ENCODE results near the gene BAG5.

Gene BAG5

GRCh38 chr14:103530390-103530789 is 32.1 kb downstream of the BAG5 start:
- Histone ChIP-seq H3K9ac (ENCODE audit: low read depth, low read length, poor library complexity, severe bottlenecking) (no peak overlapping the region), H3K36me3 (ENCODE audit: insufficient read depth, low read length) (no peaks in the 10 kb centered on the region), H3K9me2 (replicated peaks; ENCODE audit: low read depth, low read length) (no peaks in the 10 kb centered on the region), H3K4me2 (ENCODE audit: low read depth, low read length, poor library complexity, severe bottlenecking) (peak overlapping the region; percentile 97), H3K27me3 (ENCODE audit: insufficient read depth, low read length, poor library complexity, severe bottlenecking) (no peaks in the 10 kb centered on the region), H3K4me1 (ENCODE audit: insufficient read depth, low read length, poor library complexity, severe bottlenecking) (peaks cover 13% of the 10 kb centered on the region), H3K79me2 (ENCODE audit: insufficient read depth, low read length) (peaks cover 31% of the 10 kb centered on the region; the same call in 1 of the 2 replicates), H3F3A (ENCODE audit: low read depth) (no peaks in the 10 kb centered on the region), H3K9me3 (ENCODE audit: insufficient read depth, low read depth, low read length) (no peaks in the 10 kb centered on the region), H4K20me1 (ENCODE audit: insufficient read depth, low read length, poor library complexity, severe bottlenecking) (peaks cover 11% of the 10 kb centered on the region), H3K4me3 (ENCODE audit: low read length, poor library complexity, severe bottlenecking) (peak overlapping the region; percentile 90), H2AFZ (ENCODE audit: low read length) (no peak overlapping the region)
- TF ChIP-seq EZH2phosphoT487 (IDR thresholded peaks at IDR 0.05; ENCODE audit: borderline replicate concordance) = no peak
- TF ChIP-seq, protein P1, sequence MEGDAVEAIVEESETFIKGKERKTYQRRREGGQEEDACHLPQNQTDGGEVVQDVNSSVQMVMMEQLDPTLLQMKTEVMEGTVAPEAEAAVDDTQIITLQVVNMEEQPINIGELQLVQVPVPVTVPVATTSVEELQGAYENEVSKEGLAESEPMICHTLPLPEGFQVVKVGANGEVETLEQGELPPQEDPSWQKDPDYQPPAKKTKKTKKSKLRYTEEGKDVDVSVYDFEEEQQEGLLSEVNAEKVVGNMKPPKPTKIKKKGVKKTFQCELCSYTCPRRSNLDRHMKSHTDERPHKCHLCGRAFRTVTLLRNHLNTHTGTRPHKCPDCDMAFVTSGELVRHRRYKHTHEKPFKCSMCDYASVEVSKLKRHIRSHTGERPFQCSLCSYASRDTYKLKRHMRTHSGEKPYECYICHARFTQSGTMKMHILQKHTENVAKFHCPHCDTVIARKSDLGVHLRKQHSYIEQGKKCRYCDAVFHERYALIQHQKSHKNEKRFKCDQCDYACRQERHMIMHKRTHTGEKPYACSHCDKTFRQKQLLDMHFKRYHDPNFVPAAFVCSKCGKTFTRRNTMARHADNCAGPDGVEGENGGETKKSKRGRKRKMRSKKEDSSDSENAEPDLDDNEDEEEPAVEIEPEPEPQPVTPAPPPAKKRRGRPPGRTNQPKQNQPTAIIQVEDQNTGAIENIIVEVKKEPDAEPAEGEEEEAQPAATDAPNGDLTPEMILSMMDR (conservative IDR thresholded peaks at IDR 0.05; ENCODE audit: low read length) = no peak

DNA sequence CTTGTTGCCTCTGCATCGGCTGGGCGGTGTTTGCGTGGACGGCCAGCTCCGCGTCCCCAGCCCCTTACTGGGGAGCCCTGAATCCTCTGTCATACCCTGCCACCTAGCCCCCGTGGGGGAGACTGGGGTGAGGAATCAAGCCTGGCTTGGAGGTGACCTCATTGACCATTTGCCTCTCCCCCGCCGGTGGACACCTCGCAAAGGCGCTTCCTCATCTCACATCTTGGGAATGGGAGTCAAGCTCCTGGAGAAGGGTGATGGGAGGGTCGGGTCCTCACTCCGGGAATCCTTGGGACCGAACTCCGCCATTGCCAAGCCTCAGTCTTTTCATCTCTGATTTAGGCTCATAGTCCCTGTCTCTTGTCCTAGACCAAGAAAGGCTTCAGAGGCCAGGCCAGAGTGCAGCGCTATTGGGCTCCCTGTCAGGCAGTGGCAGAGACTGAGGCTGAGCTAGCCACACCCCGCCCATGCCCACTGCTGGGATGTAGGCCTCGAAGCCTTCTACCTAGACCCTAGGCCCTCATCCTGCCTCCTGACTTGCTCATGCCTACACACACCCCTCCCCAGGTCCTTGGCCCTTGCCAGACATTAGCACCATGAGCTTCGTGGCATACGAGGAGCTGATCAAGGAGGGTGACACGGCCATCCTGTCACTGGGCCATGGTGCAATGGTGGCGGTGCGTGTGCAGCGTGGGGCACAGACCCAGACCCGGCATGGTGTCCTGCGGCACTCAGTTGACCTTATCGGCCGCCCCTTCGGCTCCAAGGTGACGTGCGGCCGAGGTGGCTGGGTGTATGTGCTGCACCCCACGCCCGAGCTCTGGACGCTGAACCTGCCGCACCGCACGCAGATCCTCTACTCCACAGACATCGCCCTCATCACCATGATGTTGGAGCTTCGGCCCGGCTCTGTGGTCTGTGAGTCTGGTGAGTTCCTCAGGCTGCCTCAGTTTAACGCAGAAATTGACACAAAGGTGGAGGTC is 32.8 kb downstream of the BAG5 start:
- H3F3A ChIP-seq (ENCODE audit: low read depth) = no peaks in the 10 kb centered on the region
- peaks cover 13% of the 10 kb centered on the region for H3K4me1 ChIP-seq (ENCODE audit: insufficient read depth, low read length, poor library complexity, severe bottlenecking)
- no peaks in the 10 kb centered on the region for H3K9me2 ChIP-seq (replicated peaks; ENCODE audit: low read depth, low read length)
- peaks cover 11% of the 10 kb centered on the region for H4K20me1 ChIP-seq (ENCODE audit: insufficient read depth, low read length, poor library complexity, severe bottlenecking)
- H3K36me3 ChIP-seq (ENCODE audit: insufficient read depth, low read length) = no peaks in the 10 kb centered on the region
- H3K4me2 ChIP-seq (ENCODE audit: low read depth, low read length, poor library complexity, severe bottlenecking) = peak overlapping the region; percentile 97
- H3K9ac ChIP-seq (ENCODE audit: low read depth, low read length, poor library complexity, severe bottlenecking) = peak overlapping the region; percentile 74
- H2AFZ ChIP-seq (ENCODE audit: low read length) = peak overlapping the region; percentile 83
- H3K27me3 ChIP-seq (ENCODE audit: insufficient read depth, low read length, poor library complexity, severe bottlenecking) = no peaks in the 10 kb centered on the region
- no peaks in the 10 kb centered on the region for H3K9me3 ChIP-seq (ENCODE audit: insufficient read depth, low read depth, low read length)
- peaks cover 31% of the 10 kb centered on the region; the same call in 1 of the 2 replicates for H3K79me2 ChIP-seq (ENCODE audit: insufficient read depth, low read length)
- H3K4me3 ChIP-seq (ENCODE audit: low read length, poor library complexity, severe bottlenecking) = peak overlapping the region; percentile 90
- TF ChIP-seq, protein P1 (conservative IDR thresholded peaks at IDR 0.05; ENCODE audit: low read length) = no peak
- TF ChIP-seq EZH2phosphoT487 (IDR thresholded peaks at IDR 0.05; ENCODE audit: borderline replicate concordance) = no peak

- Histone ChIP-seq H3F3A (ENCODE audit: low read depth) (no peaks in the 10 kb centered on the region), H3K4me3 (ENCODE audit: low read length, poor library complexity, severe bottlenecking) (peak within 1 kb of the TSS; percentile 90), H3K9me3 (ENCODE audit: insufficient read depth, low read depth, low read length) (no peaks in the 10 kb centered on the region), H3K4me1 (ENCODE audit: insufficient read depth, low read length, poor library complexity, severe bottlenecking) (peaks cover 13% of the 10 kb centered on the region), H3K27me3 (ENCODE audit: insufficient read depth, low read length, poor library complexity, severe bottlenecking) (no peaks in the 10 kb centered on the region), H3K9ac (ENCODE audit: low read depth, low read length, poor library complexity, severe bottlenecking) (peak within 1 kb of the TSS; percentile 83), H3K36me3 (ENCODE audit: insufficient read depth, low read length) (no peaks in the 10 kb centered on the region), H3K9me2 (replicated peaks; ENCODE audit: low read depth, low read length) (no peaks in the 10 kb centered on the region), H4K20me1 (ENCODE audit: insufficient read depth, low read length, poor library complexity, severe bottlenecking) (peaks cover 11% of the 10 kb centered on the region), H3K79me2 (ENCODE audit: insufficient read depth, low read length) (peaks cover 31% of the 10 kb centered on the region; the same call in 1 of the 2 replicates), H2AFZ (ENCODE audit: low read length) (peak within 1 kb of the TSS; percentile 88), H3K4me2 (ENCODE audit: low read depth, low read length, poor library complexity, severe bottlenecking) (peak within 1 kb of the TSS; percentile 97)
- TF ChIP-seq, protein P1 (conservative IDR thresholded peaks at IDR 0.05; ENCODE audit: low read length) = no peak
- TF ChIP-seq EZH2phosphoT487 (IDR thresholded peaks at IDR 0.05; ENCODE audit: borderline replicate concordance) = no peak
Measured at GRCh38 chr14:103528587-103529382, 33.7 kb downstream of the BAG5 start, which contains the start of gene TRMT61A. TSS of gene TRMT61A (plus strand) at chr14:103529196. CDS start at chr14:103529979, 783 bp downstream.

Measured in Loucy (cell line).